GM19324 (cell line): ENCODE data around the gene ZNF579.
"Not testable (repeated sequence)": the region's sequence is repeated elsewhere in the genome, so short reads cannot be mapped to it uniquely, and the experiment has no call there.

Source experiments
- ATAC-seq: cut with Tn5 transposase; IDR thresholded peaks from one replicate; pipeline ENCODE4 v1.9.1; 2021; ENCODE audit warnings: mild to moderate bottlenecking, moderate library complexity; ENCODE audit not compliant: unreplicated experiment, low FRiP score

The ZNF579 gene

GRCh38 chr19:55578761-55579747 lies 1.6 kb downstream of the ZNF579 start:
- ATAC-seq = no peak

GRCh38 chr19:55578031-55578760 lies 2.5 kb downstream of the ZNF579 start:
- ATAC-seq = no peak

- no peak for ATAC-seq
These were observed 3.9 kb downstream of the ZNF579 start for GRCh38 chr19:55576746-55577145.

- ATAC-seq = not testable (repeated sequence)
These were observed 6.7 kb downstream of the ZNF579 start for GRCh38 chr19:55573929-55574328.

GRCh38 chr19:55569477-55569876 lies 11.2 kb downstream of the ZNF579 start:
- not testable (repeated sequence) for ATAC-seq

- no peak for ATAC-seq
These were observed 12.8 kb downstream of the ZNF579 start for GRCh38 chr19:55567708-55568328.

- ATAC-seq = no peak
These were observed 13.8 kb downstream of the ZNF579 start for GRCh38 chr19:55566823-55567222.

- no peak for ATAC-seq
These were observed 17.4 kb downstream of the ZNF579 start for GRCh38 chr19:55563261-55563690.

- no peak for ATAC-seq
These were observed 21.0 kb downstream of the ZNF579 start for GRCh38 chr19:55559684-55560083.

GRCh38 chr19:55554741-55555152 lies 25.9 kb downstream of the ZNF579 start:
- no peak for ATAC-seq

- no peak for ATAC-seq
These were observed 26.3 kb downstream of the ZNF579 start for GRCh38 chr19:55554302-55554701.

- ATAC-seq = no peak
These were observed 27.1 kb downstream of the ZNF579 start for GRCh38 chr19:55553217-55554182.

- ATAC-seq = no peak
These were observed 28.0 kb downstream of the ZNF579 start for GRCh38 chr19:55552620-55553019.

- ATAC-seq = no peak
These were observed 28.4 kb downstream of the ZNF579 start for GRCh38 chr19:55552206-55552605.

- no peak for ATAC-seq
These were observed 30.4 kb downstream of the ZNF579 start for GRCh38 chr19:55550321-55550650.

- ATAC-seq = no peak
These were observed 30.9 kb downstream of the ZNF579 start for GRCh38 chr19:55549500-55550320.

- no peak for ATAC-seq
These were observed 33.6 kb downstream of the ZNF579 start for GRCh38 chr19:55546822-55547614.

GRCh38 chr19:55546011-55546410 lies 34.6 kb downstream of the ZNF579 start:
- no peak for ATAC-seq
